Measurements from ENCODE around the gene PPM1H.

GRCh38 chr12:62683776-62684569, 251.0 kb downstream of the PPM1H start:
- no peak for TF ChIP-seq EZH2 (IDR thresholded peaks at IDR 0.05; ENCODE audit: low read length, unreplicated experiment)
- TF ChIP-seq, protein P1, sequence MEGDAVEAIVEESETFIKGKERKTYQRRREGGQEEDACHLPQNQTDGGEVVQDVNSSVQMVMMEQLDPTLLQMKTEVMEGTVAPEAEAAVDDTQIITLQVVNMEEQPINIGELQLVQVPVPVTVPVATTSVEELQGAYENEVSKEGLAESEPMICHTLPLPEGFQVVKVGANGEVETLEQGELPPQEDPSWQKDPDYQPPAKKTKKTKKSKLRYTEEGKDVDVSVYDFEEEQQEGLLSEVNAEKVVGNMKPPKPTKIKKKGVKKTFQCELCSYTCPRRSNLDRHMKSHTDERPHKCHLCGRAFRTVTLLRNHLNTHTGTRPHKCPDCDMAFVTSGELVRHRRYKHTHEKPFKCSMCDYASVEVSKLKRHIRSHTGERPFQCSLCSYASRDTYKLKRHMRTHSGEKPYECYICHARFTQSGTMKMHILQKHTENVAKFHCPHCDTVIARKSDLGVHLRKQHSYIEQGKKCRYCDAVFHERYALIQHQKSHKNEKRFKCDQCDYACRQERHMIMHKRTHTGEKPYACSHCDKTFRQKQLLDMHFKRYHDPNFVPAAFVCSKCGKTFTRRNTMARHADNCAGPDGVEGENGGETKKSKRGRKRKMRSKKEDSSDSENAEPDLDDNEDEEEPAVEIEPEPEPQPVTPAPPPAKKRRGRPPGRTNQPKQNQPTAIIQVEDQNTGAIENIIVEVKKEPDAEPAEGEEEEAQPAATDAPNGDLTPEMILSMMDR (conservative IDR thresholded peaks at IDR 0.05; ENCODE audit: low read depth, low read length) = no peak
